ENCODE data around the gene ANTXR2.
A peak's percentile ranks its signal among the peaks of the same experiment; 100 is the strongest.

ANTXR2 gene

GRCh38 chr4:80007745-80008149 is 65.3 kb downstream of the ANTXR2 start:
- Histone ChIP-seq H3K4me3 (ENCODE audit: low read length) (no peak overlapping the region), H3K9ac (ENCODE audit: low read length) (no peak overlapping the region), H3K27ac (ENCODE audit: low read length) (no peak overlapping the region), H3K4me1 (ENCODE audit: low read length) (peaks cover 18% of the 10 kb centered on the region), H3K27me3 (replicated peaks; ENCODE audit: insufficient read depth, low read length) (no peaks in the 10 kb centered on the region), H4K20me1 (ENCODE audit: insufficient read depth, low read length) (no peaks in the 10 kb centered on the region), H3K79me2 (ENCODE audit: low read length) (no peaks in the 10 kb centered on the region), H2AFZ (ENCODE audit: low read length) (no peak overlapping the region), H3F3A (ENCODE audit: insufficient read depth, low read length) (no peaks in the 10 kb centered on the region; the same call in 1 of the 2 replicates), H3K4me2 (ENCODE audit: low read depth, low read length) (no peak overlapping the region), H3K9me2 (replicated peaks; ENCODE audit: insufficient read depth, low read length) (no peaks in the 10 kb centered on the region), H3K9me3 (replicated peaks; ENCODE audit: insufficient read depth, low read length) (no peaks in the 10 kb centered on the region), H3K36me3 (replicated peaks; ENCODE audit: insufficient read depth, low read length) (no peaks in the 10 kb centered on the region)
- no peak for DNase-seq
- TF ChIP-seq CTCF (IDR thresholded peaks at IDR 0.05; ENCODE audit: low read length) (no peak), EZH2 (optimal IDR thresholded peaks at IDR 0.05; ENCODE audit: low read depth, low read length) (no peak), EZH2phosphoT487 (IDR thresholded peaks at IDR 0.05; ENCODE audit: low read length) (no peak)

GRCh38 chr4:80006935-80007744 is 65.9 kb downstream of the ANTXR2 start:
- H3K27ac ChIP-seq (ENCODE audit: low read length) = peak overlapping the region; percentile 30; the same call in 1 of the 2 replicates
- TF ChIP-seq EZH2phosphoT487 (IDR thresholded peaks at IDR 0.05; ENCODE audit: low read length) = no peak
- TF ChIP-seq CTCF (IDR thresholded peaks at IDR 0.05; ENCODE audit: low read length) = no peak
- no peak for TF ChIP-seq EZH2 (optimal IDR thresholded peaks at IDR 0.05; ENCODE audit: low read depth, low read length)
- no peak overlapping the region for H3K9ac ChIP-seq (ENCODE audit: low read length)
- H2AFZ ChIP-seq (ENCODE audit: low read length) = no peak overlapping the region; the same call in 1 of the 2 replicates
- no peaks in the 10 kb centered on the region for H3K9me3 ChIP-seq (replicated peaks; ENCODE audit: insufficient read depth, low read length)
- peak; percentile 67 for DNase-seq
- no peaks in the 10 kb centered on the region; the same call in 1 of the 2 replicates for H3F3A ChIP-seq (ENCODE audit: insufficient read depth, low read length)
- no peaks in the 10 kb centered on the region for H3K9me2 ChIP-seq (replicated peaks; ENCODE audit: insufficient read depth, low read length)
- no peak overlapping the region for H3K4me3 ChIP-seq (ENCODE audit: low read length)
- H3K36me3 ChIP-seq (replicated peaks; ENCODE audit: insufficient read depth, low read length) = no peaks in the 10 kb centered on the region
- H3K79me2 ChIP-seq (ENCODE audit: low read length) = no peaks in the 10 kb centered on the region
- peaks cover 18% of the 10 kb centered on the region for H3K4me1 ChIP-seq (ENCODE audit: low read length)
- H3K27me3 ChIP-seq (replicated peaks; ENCODE audit: insufficient read depth, low read length) = no peaks in the 10 kb centered on the region
- peak overlapping the region; percentile 35; the same call in 1 of the 2 replicates for H3K4me2 ChIP-seq (ENCODE audit: low read depth, low read length)
- H4K20me1 ChIP-seq (ENCODE audit: insufficient read depth, low read length) = no peaks in the 10 kb centered on the region

GRCh38 chr4:80005863-80006262 is 67.2 kb downstream of the ANTXR2 start:
- H3F3A ChIP-seq (ENCODE audit: insufficient read depth, low read length) = no peaks in the 10 kb centered on the region; the same call in 1 of the 2 replicates
- TF ChIP-seq CTCF (IDR thresholded peaks at IDR 0.05; ENCODE audit: low read length) = no peak
- no peak for TF ChIP-seq EZH2 (optimal IDR thresholded peaks at IDR 0.05; ENCODE audit: low read depth, low read length)
- TF ChIP-seq EZH2phosphoT487 (IDR thresholded peaks at IDR 0.05; ENCODE audit: low read length) = no peak
- no peaks in the 10 kb centered on the region for H3K9me3 ChIP-seq (replicated peaks; ENCODE audit: insufficient read depth, low read length)
- H3K27ac ChIP-seq (ENCODE audit: low read length) = no peak overlapping the region
- H3K9me2 ChIP-seq (replicated peaks; ENCODE audit: insufficient read depth, low read length) = no peaks in the 10 kb centered on the region
- no peak overlapping the region for H3K4me2 ChIP-seq (ENCODE audit: low read depth, low read length)
- no peaks in the 10 kb centered on the region for H3K36me3 ChIP-seq (replicated peaks; ENCODE audit: insufficient read depth, low read length)
- H3K4me1 ChIP-seq (ENCODE audit: low read length) = peaks cover 18% of the 10 kb centered on the region
- H4K20me1 ChIP-seq (ENCODE audit: insufficient read depth, low read length) = no peaks in the 10 kb centered on the region
- H3K79me2 ChIP-seq (ENCODE audit: low read length) = no peaks in the 10 kb centered on the region
- no peaks in the 10 kb centered on the region for H3K27me3 ChIP-seq (replicated peaks; ENCODE audit: insufficient read depth, low read length)
- H2AFZ ChIP-seq (ENCODE audit: low read length) = no peak overlapping the region
- no peak for DNase-seq
- H3K9ac ChIP-seq (ENCODE audit: low read length) = no peak overlapping the region
- no peak overlapping the region for H3K4me3 ChIP-seq (ENCODE audit: low read length)

All from MM.1S (cell line).